NCI-H774 (cell line): Measurements from ENCODE around the gene ATP5PO.
A peak's percentile ranks its signal among the peaks of the same experiment; 100 is the strongest.
"Not testable (repeated sequence)": the region's sequence is repeated elsewhere in the genome, so short reads cannot be mapped to it uniquely, and the experiment has no call there.

Experiments used
- DNase-seq: peaks from one replicate; lab custom pipeline; 2025; lab: John Stamatoyannopoulos, UW

The ATP5PO gene

GRCh38 chr21:33940164-33940880 lies 24.7 kb upstream of the ATP5PO start:
- no peak for DNase-seq

GRCh38 chr21:33939226-33939625 lies 23.6 kb upstream of the ATP5PO start:
- no peak for DNase-seq

- no peak for DNase-seq
These were observed 22.8 kb upstream of the ATP5PO start for GRCh38 chr21:33938381-33938780.

GRCh38 chr21:33937931-33938339 lies 22.3 kb upstream of the ATP5PO start:
- no peak for DNase-seq

- DNase-seq: no peak
These were observed 21.5 kb upstream of the ATP5PO start for GRCh38 chr21:33937146-33937545.

GRCh38 chr21:33936301-33937038 lies 20.9 kb upstream of the ATP5PO start:
- DNase-seq: no peak

- DNase-seq: no peak
These were observed 17.1 kb upstream of the ATP5PO start for GRCh38 chr21:33932731-33933130.

GRCh38 chr21:33931799-33932390 lies 16.3 kb upstream of the ATP5PO start:
- no peak for DNase-seq

GRCh38 chr21:33931052-33931798 lies 15.6 kb upstream of the ATP5PO start:
- DNase-seq: peak; percentile 30

- DNase-seq: not testable (repeated sequence)
These were observed 10.6 kb upstream of the ATP5PO start for GRCh38 chr21:33926248-33926647.

- no peak for DNase-seq
These were observed 9.1 kb upstream of the ATP5PO start for GRCh38 chr21:33924766-33925100.

GRCh38 chr21:33924079-33924765 lies 8.6 kb upstream of the ATP5PO start:
- DNase-seq: peak; percentile 72

- no peak for DNase-seq
These were observed 1.8 kb upstream of the ATP5PO start for GRCh38 chr21:33917421-33917820.

- DNase-seq: no peak
These were observed 580 bp upstream of the ATP5PO start for GRCh38 chr21:33916200-33916567.

GRCh38 chr21:33914188-33914587 lies 1.4 kb downstream of the ATP5PO start:
- no peak for DNase-seq

- DNase-seq: no peak
These were observed 5.8 kb downstream of the ATP5PO start for GRCh38 chr21:33909756-33910155.

- no peak for DNase-seq
These were observed 6.8 kb downstream of the ATP5PO start for GRCh38 chr21:33908760-33909159.

- DNase-seq: no peak
These were observed 11.6 kb downstream of the ATP5PO start for GRCh38 chr21:33904041-33904440.

- no peak for DNase-seq
These were observed 13.3 kb downstream of the ATP5PO start for GRCh38 chr21:33902349-33902748.

GRCh38 chr21:33901412-33902288 lies 14.0 kb downstream of the ATP5PO start:
- peak; percentile 18 for DNase-seq

GRCh38 chr21:33899199-33899598 lies 16.4 kb downstream of the ATP5PO start:
- no peak for DNase-seq
